Neural progenitor cell (in vitro differentiated cells): ENCODE data around the gene GAB3. TPM values are rescaled to one million over a fixed set of nuclear protein-coding genes. Genes with fewer than 3 reads are reported as not detected.

Experiments used
- DNase-seq: peaks from one replicate; pipeline ENCODE4 v3.0.0-alpha.2; 2016; ENCODE audit warnings: low spot score
- H2AFZ ChIP-seq: fragments of 200-600 bp; sonication (generic); replicated peaks from 2 replicates; pipeline ENCODE4 v1.6.1; 2016; ENCODE audit warnings: antibody characterized with exemption
- H3F3A ChIP-seq: fragments of 200-600 bp; sonication (generic); 2 replicates; pipeline ENCODE4 v1.6.1; 2016; ENCODE audit warnings: antibody characterized with exemption, low read depth
- H3K27ac ChIP-seq: fragments of 200-600 bp; sonication (generic); 2 replicates; pipeline ENCODE4 v1.5.1; 2016; ENCODE audit warnings: mild to moderate bottlenecking
- H3K27me3 ChIP-seq: fragments of 200-600 bp; sonication (generic); 2 replicates; pipeline ENCODE4 v1.6.1; 2016; ENCODE audit warnings: mild to moderate bottlenecking, moderate library complexity
- H3K36me3 ChIP-seq: fragments of 200-600 bp; sonication (generic); 2 replicates; pipeline ENCODE4 v1.5.1; 2016
- H3K4me1 ChIP-seq: fragments of 200-600 bp; sonication (generic); 2 replicates; pipeline ENCODE4 v1.6.1; 2016; ENCODE audit warnings: mixed run types
- H3K4me2 ChIP-seq: fragments of 200-600 bp; sonication (generic); 2 replicates; pipeline ENCODE4 v1.6.1; 2016
- H3K4me3 ChIP-seq: fragments of 200-600 bp; sonication (generic); 2 replicates; pipeline ENCODE4 v1.5.1; 2016
- H3K79me2 ChIP-seq: fragments of 200-600 bp; sonication (generic); 2 replicates; pipeline ENCODE4 v1.6.1; 2016; ENCODE audit warnings: low read depth
- H3K9ac ChIP-seq: fragments of 200-600 bp; sonication (generic); 2 replicates; pipeline ENCODE4 v1.6.1; 2016
- H3K9me3 ChIP-seq: fragments of 200-600 bp; sonication (generic); 2 replicates; pipeline ENCODE4 v1.5.1; 2016; ENCODE audit warnings: low read depth
- H4K20me1 ChIP-seq: fragments of 200-600 bp; sonication (generic); 2 replicates; pipeline ENCODE4 v1.6.1; 2016; ENCODE audit warnings: low read depth
- H3K27ac Mint-ChIP-seq: 3 replicates; pipeline ENCODE4 v1.8.0; 2021; ENCODE audit warnings: mixed read lengths
- H3K27me3 Mint-ChIP-seq: 2 replicates; pipeline ENCODE4 v1.8.0; 2022; ENCODE audit warnings: low read depth, mild to moderate bottlenecking, inconsistent platforms, moderate library complexity, mixed read lengths; ENCODE audit not compliant: insufficient read depth
- H3K36me3 Mint-ChIP-seq: 3 replicates; pipeline ENCODE4 v1.8.0; 2021; ENCODE audit warnings: mixed read lengths
- H3K4me1 Mint-ChIP-seq: 3 replicates; pipeline ENCODE4 v1.8.0; 2021; ENCODE audit warnings: mixed read lengths
- H3K4me3 Mint-ChIP-seq: 3 replicates; pipeline ENCODE4 v1.8.0; 2021; ENCODE audit warnings: mild to moderate bottlenecking, moderate library complexity, mixed read lengths
- H3K9me3 Mint-ChIP-seq: 3 replicates; pipeline ENCODE4 v1.8.0; 2020; ENCODE audit warnings: mixed read lengths
- CTCF ChIP-seq: fragments of 200-600 bp; sonication (generic); IDR thresholded peaks from 2 replicates; pipeline ENCODE4 v1.5.1; 2017; ENCODE audit warnings: antibody characterized with exemption, mild to moderate bottlenecking
- EZH2 ChIP-seq: fragments of 200-600 bp; sonication (generic); IDR thresholded peaks from 2 replicates; pipeline ENCODE4 v1.6.1; 2017; ENCODE audit warnings: antibody characterized with exemption, mild to moderate bottlenecking, moderate library complexity
- EZH2phosphoT487 ChIP-seq: fragments of 200-600 bp; sonication (generic); IDR thresholded peaks from 2 replicates; pipeline ENCODE4 v1.6.1; 2017; ENCODE audit warnings: antibody characterized with exemption
- total RNA-seq: library from RNA; depleted of rRNA; stranded (reverse); fragments of >200 nt; gene quantifications from 2 replicates; pipeline ENCODE4 v1.2.3, GENCODE V29; 2015; ENCODE audit warnings: low replicate concordance

Gene GAB3
- total RNA-seq, 1 donor from 2014 or later: not detected

GRCh38 chrX:154761977-154762536 lies 11.2 kb upstream of the GAB3 start:
- Histone ChIP-seq H3F3A (peaks cover 8% of the 10 kb centered on the region), H3K27ac (peak overlapping the region; percentile 51), H3K36me3 (peaks cover 3% of the 10 kb centered on the region), H4K20me1 (peaks cover 19% of the 10 kb centered on the region), H3K4me3 (peak overlapping the region; percentile 65), H3K27me3 (no peaks in the 10 kb centered on the region), H3K79me2 (peaks cover 30% of the 10 kb centered on the region), H3K4me2 (peak overlapping the region; percentile 75), H3K9me3 (no peaks in the 10 kb centered on the region), H3K4me1 (peaks cover 14% of the 10 kb centered on the region), H2AFZ (no peak overlapping the region), H3K9ac (no peak overlapping the region)
- Mint-ChIP-seq H3K27ac (no peak overlapping the region), H3K36me3 (peaks cover 8% of the 10 kb centered on the region), H3K27me3 (no peaks in the 10 kb centered on the region), H3K9me3 (no peaks in the 10 kb centered on the region), H3K4me3 (peak overlapping the region; percentile 88), H3K4me1 (peaks cover 7% of the 10 kb centered on the region)
- DNase-seq: no peak
- TF ChIP-seq EZH2phosphoT487: no peak
- no peak for TF ChIP-seq EZH2
- TF ChIP-seq CTCF: no peak

- Mint-ChIP-seq H3K4me3 (no peak overlapping the region), H3K36me3 (no peaks in the 10 kb centered on the region), H3K27me3 (no peaks in the 10 kb centered on the region), H3K4me1 (peaks cover 7% of the 10 kb centered on the region), H3K27ac (no peak overlapping the region), H3K9me3 (peaks cover 2% of the 10 kb centered on the region)
- H3K27ac ChIP-seq: no peak overlapping the region
- peaks cover 8% of the 10 kb centered on the region for H3K79me2 ChIP-seq
- H3K4me2 ChIP-seq: no peak overlapping the region
- H3F3A ChIP-seq: peaks cover 8% of the 10 kb centered on the region
- H4K20me1 ChIP-seq: peaks cover 1% of the 10 kb centered on the region
- H3K36me3 ChIP-seq: no peaks in the 10 kb centered on the region
- H2AFZ ChIP-seq: peak overlapping the region; percentile 42
- no peak overlapping the region for H3K9ac ChIP-seq
- peaks cover 5% of the 10 kb centered on the region for H3K4me1 ChIP-seq
- no peak for TF ChIP-seq CTCF
- TF ChIP-seq EZH2phosphoT487: no peak
- TF ChIP-seq EZH2: no peak
- H3K4me3 ChIP-seq: no peak overlapping the region
- peaks cover 13% of the 10 kb centered on the region for H3K27me3 ChIP-seq
- no peaks in the 10 kb centered on the region for H3K9me3 ChIP-seq
- no peak for DNase-seq
Observed at GRCh38 chrX:154758696-154759095, 7.8 kb upstream of the GAB3 start.

DNA sequence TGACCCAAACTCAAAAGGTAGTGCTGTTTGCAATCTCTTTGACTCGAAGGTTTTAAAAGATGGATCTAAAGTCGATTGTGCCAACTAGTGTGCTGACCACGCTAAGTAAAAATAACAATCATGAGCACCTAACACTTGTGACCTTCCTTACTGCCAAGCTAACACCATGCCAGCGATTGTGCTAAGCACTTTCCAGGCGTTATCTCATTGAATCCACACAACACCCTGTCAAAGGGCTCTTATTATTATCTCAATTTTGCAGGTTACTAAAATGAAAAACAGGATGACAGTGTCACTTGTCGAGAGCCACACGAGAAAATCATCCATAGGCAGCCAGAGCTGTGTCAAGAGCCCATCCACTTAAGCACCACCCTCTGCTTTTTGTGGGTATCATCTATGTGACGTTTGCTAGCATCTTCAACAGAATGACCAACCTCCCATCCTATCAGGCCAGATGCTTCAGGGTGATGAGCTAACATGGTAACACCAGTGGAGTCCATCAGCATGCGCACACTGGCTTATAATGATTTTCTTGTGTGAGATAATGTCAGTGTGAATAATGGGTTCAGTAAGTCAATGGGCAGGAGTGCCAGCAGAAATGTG lies 893 bp upstream of the GAB3 start:
- Histone ChIP-seq H3K4me2 (no peak overlapping the region), H3K9ac (no peak overlapping the region), H3K79me2 (no peaks in the 10 kb centered on the region), H3K36me3 (no peaks in the 10 kb centered on the region), H3K4me3 (no peak overlapping the region), H3K4me1 (no peaks in the 10 kb centered on the region), H4K20me1 (no peaks in the 10 kb centered on the region), H2AFZ (no peak overlapping the region), H3K27me3 (peaks cover 66% of the 10 kb centered on the region), H3K27ac (no peak overlapping the region), H3F3A (peaks cover 3% of the 10 kb centered on the region), H3K9me3 (no peaks in the 10 kb centered on the region)
- Mint-ChIP-seq H3K27me3 (peaks cover 35% of the 10 kb centered on the region), H3K27ac (no peak overlapping the region), H3K9me3 (peaks cover 17% of the 10 kb centered on the region), H3K4me3 (peak overlapping the region; percentile 71), H3K36me3 (peaks cover 2% of the 10 kb centered on the region), H3K4me1 (peaks cover 3% of the 10 kb centered on the region)
- DNase-seq: no peak
- TF ChIP-seq EZH2phosphoT487 (no peak), CTCF (no peak), EZH2 (no peak)
